IMR-90 (cell line): ENCODE results near the gene KRT74. TPM values are rescaled to one million over a fixed set of nuclear protein-coding genes. Genes with fewer than 3 reads are reported as not detected.

Source experiments
- ATAC-seq: fragments of 200-7000 bp; cut with Tn5 transposase; 2 replicates; pipeline ENCODE4 v1.9.1; 2020; ENCODE audit warnings: low read depth, mild to moderate bottlenecking, moderate library complexity
- BruUV-seq: library from RNA; stranded (reverse); fragments of 400-500 nt; replicated peaks from 2 replicates; lab custom pipeline; 2021; lab: Mats Ljungman, UMichigan
- CTCF ChIA-PET: fragments of 300-600 bp; formaldehyde crosslinking; extraction: SDS; loops from one replicate; lab custom pipeline; 2021; ENCODE audit warnings: antibody characterized with exemption; lab: Yijun Ruan, JAX
- POLR2A ChIA-PET: fragments of 300-600 bp; sonication (Branson Sonifier 250); formaldehyde crosslinking; loops from one replicate; lab custom pipeline; 2022; ENCODE audit warnings: antibody characterized with exemption; ENCODE audit not compliant: unreplicated experiment; lab: Charles Lee
- DNase-seq: peaks from one replicate; pipeline ENCODE4 v3.0.0; 2013
- H2AFZ ChIP-seq: replicated peaks from 2 replicates; pipeline ENCODE3; 2013; ENCODE audit warnings: low read length, mild to moderate bottlenecking; ENCODE audit not compliant: poor library complexity
- H2AK5ac ChIP-seq: 2 replicates; pipeline ENCODE4 v1.6.1; 2013; ENCODE audit warnings: low read depth, low read length, inconsistent platforms
- H2AK9ac ChIP-seq: replicated peaks from 2 replicates; pipeline ENCODE3; 2013; ENCODE audit warnings: mild to moderate bottlenecking, low read depth, low read length, moderate library complexity; ENCODE audit not compliant: poor library complexity
- H2BK120ac ChIP-seq: 2 replicates; pipeline ENCODE4 v1.6.1; 2013; ENCODE audit warnings: low read depth, low read length, inconsistent platforms
- H2BK15ac ChIP-seq: 3 replicates; pipeline ENCODE4 v1.6.1; 2013; ENCODE audit warnings: low read depth, low read length, inconsistent platforms
- H2BK20ac ChIP-seq: 2 replicates; pipeline ENCODE4 v1.6.1; 2013; ENCODE audit warnings: low read depth, mild to moderate bottlenecking, inconsistent platforms, low read length, moderate library complexity
- H2BK5ac ChIP-seq: 2 replicates; pipeline ENCODE4 v1.6.1; 2013; ENCODE audit warnings: mild to moderate bottlenecking, low read depth, low read length, inconsistent platforms; ENCODE audit not compliant: poor library complexity, severe bottlenecking
- H3K14ac ChIP-seq: replicated peaks from 2 replicates; pipeline ENCODE4 v1.6.1; 2013; ENCODE audit warnings: low read depth, low read length, inconsistent platforms
- H3K18ac ChIP-seq: 2 replicates; pipeline ENCODE4 v1.6.1; 2013; ENCODE audit warnings: low read depth, low read length, control low read depth
- H3K23ac ChIP-seq: 2 replicates; pipeline ENCODE4 v1.6.1; 2013; ENCODE audit warnings: low read depth, low read length, inconsistent platforms
- H3K27ac ChIP-seq: 2 replicates; pipeline ENCODE4 v1.5.1; 2013; ENCODE audit warnings: mild to moderate bottlenecking, control low read depth, low read length; ENCODE audit not compliant: insufficient read depth
- H3K27me3 ChIP-seq: 2 replicates; pipeline ENCODE4 v1.6.1; 2013; ENCODE audit warnings: low read length; ENCODE audit not compliant: control insufficient read depth, insufficient read depth
- H3K36me3 ChIP-seq: 2 replicates; pipeline ENCODE4 v1.6.1; 2013; ENCODE audit warnings: low read length, mixed read lengths; ENCODE audit not compliant: control insufficient read depth, insufficient read depth
- H3K4ac ChIP-seq: 2 replicates; pipeline ENCODE4 v1.6.1; 2013; ENCODE audit warnings: low read depth, low read length, inconsistent platforms
- H3K4me1 ChIP-seq: 2 replicates; pipeline ENCODE4 v1.6.1; 2013; ENCODE audit warnings: low read length, mixed read lengths; ENCODE audit not compliant: control insufficient read depth, insufficient read depth
- H3K4me2 ChIP-seq: 2 replicates; pipeline ENCODE4 v1.6.1; 2013; ENCODE audit warnings: low read depth, mild to moderate bottlenecking, control low read depth, low read length, moderate library complexity
- H3K4me3 ChIP-seq: 2 replicates; pipeline ENCODE4 v1.5.1; 2013; ENCODE audit warnings: low read depth, mild to moderate bottlenecking, control low read depth, low read length, moderate library complexity; ENCODE audit not compliant: insufficient read depth
- H3K56ac ChIP-seq: 2 replicates; pipeline ENCODE4 v1.6.1; 2013; ENCODE audit warnings: low read length, inconsistent platforms; ENCODE audit not compliant: insufficient read depth; ENCODE audit errors: extremely low read depth
- H3K79me1 ChIP-seq, 2 experiments: 2 replicates each; pipeline ENCODE4 v1.6.1; 2013; ENCODE audit warnings: low read length in 2 of 2, inconsistent platforms in 1 of 2, low read depth in 1 of 2
- H3K9ac ChIP-seq: 2 replicates; pipeline ENCODE4 v1.6.1; 2013; ENCODE audit warnings: low read depth, low read length, control low read depth
- H3K9me1 ChIP-seq: 2 replicates; pipeline ENCODE4 v1.6.1; 2013; ENCODE audit warnings: low read length, inconsistent platforms; ENCODE audit not compliant: insufficient read depth
- H3K9me3 ChIP-seq: 2 replicates; pipeline ENCODE4 v1.6.1; 2013; ENCODE audit warnings: low read length; ENCODE audit not compliant: control insufficient read depth, insufficient read depth
- H4K20me1 ChIP-seq: 2 replicates; pipeline ENCODE4 v1.6.1; 2013; ENCODE audit warnings: low read length, inconsistent platforms; ENCODE audit not compliant: insufficient read depth
- H4K5ac ChIP-seq: 2 replicates; pipeline ENCODE4 v1.6.1; 2013; ENCODE audit warnings: mild to moderate bottlenecking, low read depth, low read length, control low read depth
- H4K8ac ChIP-seq, 2 experiments: 2 replicates each; pipeline ENCODE4 v1.6.1; 2013; ENCODE audit warnings: low read depth in 2 of 2, low read length in 2 of 2, control low read depth in 1 of 2, inconsistent platforms in 1 of 2
- H4K91ac ChIP-seq: 2 replicates; pipeline ENCODE4 v1.6.1; 2013; ENCODE audit warnings: low read depth, low read length, inconsistent platforms; ENCODE audit not compliant: insufficient read depth
- BHLHE40 ChIP-seq: fragments of 150-350 bp; IDR thresholded peaks from 2 replicates; pipeline ENCODE4 v1.6.1; 2016; ENCODE audit warnings: mild to moderate bottlenecking, low read depth, low read length
- MAFK ChIP-seq: IDR thresholded peaks from 2 replicates; pipeline ENCODE4 v1.6.1; 2012; ENCODE audit warnings: low read depth, low read length, improper control_type of control experiment
- NFE2L2 ChIP-seq: fragments of 150-350 bp; IDR thresholded peaks from 2 replicates; pipeline ENCODE4 v1.6.1; 2016; ENCODE audit warnings: low read depth, mild to moderate bottlenecking, low read length
- RAD21 ChIP-seq: IDR thresholded peaks from 2 replicates; pipeline ENCODE4 v1.6.1; 2012; ENCODE audit warnings: low read length, improper control_type of control experiment
- RCOR1 ChIP-seq: IDR thresholded peaks from 2 replicates; pipeline ENCODE4 v1.6.1; 2012; ENCODE audit warnings: mild to moderate bottlenecking, low read length, improper control_type of control experiment; ENCODE audit not compliant: insufficient replicate concordance
- SMC3 ChIP-seq: fragments of 150-350 bp; IDR thresholded peaks from 2 replicates; pipeline ENCODE4 v1.6.1; 2016; ENCODE audit warnings: low read depth, mild to moderate bottlenecking, antibody characterized with exemption, low read length, moderate library complexity
- WGBS, 2 experiments: methylation state at CpG; one replicate each; pipeline versions ENCODE4 v1.1.5 to v1.1.7; 2013; ENCODE audit warnings: missing lambda C conversion rate in 2 of 2; ENCODE audit not compliant: insufficient read length in 1 of 2; ENCODE audit errors: extremely low coverage in 2 of 2; 5-methylcytosine and 5-hydroxymethylcytosine counted together
- dilution Hi-C: fragments of 300-500 bp; cut with HindIII; formaldehyde crosslinking; loops from one replicate; pipeline ENCODE4 v1.14.3; 2018; ENCODE audit warnings: low sequenced_read_pairs; ENCODE audit not compliant: unreplicated experiment
- in situ Hi-C: fragments of 300-500 bp; cut with MboI; formaldehyde crosslinking; loops from 3 replicates; pipeline ENCODE4 v1.14.3; 2019; ENCODE audit warnings: low sequenced_read_pairs, inconsistent platforms, mixed read lengths
- intact Hi-C: fragments of 100-400 bp; cut with micrococcal nuclease; formaldehyde crosslinking; loops from 2 replicates; pipeline ENCODE4 v1.10.0; 2022
- polyA plus RNA-seq, 3 experiments: library from polyadenylated mRNA; depleted of rRNA; stranded (reverse); fragments of >200 nt; gene quantifications; 2 replicates each; pipeline ENCODE4 v1.2.3, GENCODE V29; 2012; ENCODE audit warnings: low replicate concordance in 1 of 3
- total RNA-seq: library from RNA; depleted of rRNA; stranded (reverse); fragments of >200 nt; gene quantifications from 2 replicates; pipeline ENCODE4 v1.2.3, GENCODE V29; 2012
- TF ChIP-seq, protein P1 (sequence below): fragments of 150-350 bp; IDR thresholded peaks from 2 replicates; pipeline ENCODE4 v1.6.1; 2017; ENCODE audit warnings: mild to moderate bottlenecking, antibody characterized with exemption, low read length, low read depth
- TF ChIP-seq, protein P2 (sequence below): conservative IDR thresholded peaks from 2 replicates; pipeline ENCODE4 v1.5.1; 2012; ENCODE audit warnings: mild to moderate bottlenecking, low read depth, low read length, improper control_type of control experiment
- TF ChIP-seq, protein P3 (sequence below): fragments of 150-350 bp; IDR thresholded peaks from 2 replicates; pipeline ENCODE4 v1.6.1; 2016; ENCODE audit warnings: low read depth, mild to moderate bottlenecking, low read length, moderate library complexity, borderline replicate concordance

Gene KRT74
- total and polyA plus RNA-seq, 2 of the 4 experiments (the other 2 are of a cell fraction) = not detected

DNA sequence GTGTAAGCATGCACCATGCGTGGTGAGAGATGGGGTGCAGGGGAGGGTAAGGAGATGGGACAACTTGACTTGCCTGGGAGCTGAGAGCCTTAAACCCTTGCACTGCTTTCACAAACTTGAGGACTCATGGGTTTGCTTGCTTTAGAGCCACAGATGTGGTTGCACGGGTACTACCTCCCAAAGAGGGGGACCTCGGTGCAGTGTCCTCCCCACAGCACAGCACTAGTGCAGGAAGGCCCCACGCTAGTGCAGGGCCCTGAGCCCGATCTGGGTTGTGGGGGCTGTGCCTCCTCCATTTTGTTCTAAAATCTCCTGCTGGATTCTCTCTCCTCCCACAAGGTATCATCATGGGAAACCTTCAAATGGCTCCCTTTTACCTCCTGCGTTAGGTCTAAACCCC lies 16.4 kb upstream of the KRT74 start:
- Histone ChIP-seq H3K9me1 (no peaks in the 10 kb centered on the region), H3K4me1 (no peaks in the 10 kb centered on the region), H2BK5ac (no peak overlapping the region), H3K23ac (no peak overlapping the region), H2AFZ (no peak overlapping the region), H2BK15ac (no peak overlapping the region), H2BK120ac (no peak overlapping the region), H3K27ac (no peak overlapping the region), H3K4ac (no peak overlapping the region), H3K9me3 (no peaks in the 10 kb centered on the region), H3K56ac (no peak overlapping the region), H2AK5ac (no peak overlapping the region), H2AK9ac (no peak overlapping the region), H3K36me3 (no peaks in the 10 kb centered on the region), H3K18ac (no peak overlapping the region), H3K14ac (no peak overlapping the region), H3K79me1 (no peaks in the 10 kb centered on the region), H4K8ac (no peak overlapping the region), H3K4me3 (no peak overlapping the region), H2BK20ac (no peak overlapping the region), H3K4me2 (no peak overlapping the region), H4K91ac (no peak overlapping the region), H3K27me3 (peaks cover 30% of the 10 kb centered on the region), H3K9ac (no peak overlapping the region), H4K5ac (no peak overlapping the region), H4K20me1 (no peaks in the 10 kb centered on the region)
- TF ChIP-seq RAD21 (no peak), RCOR1 (no peak), MAFK (no peak), SMC3 (no peak), NFE2L2 (no peak), BHLHE40 (no peak)
- TF ChIP-seq, protein P1, sequence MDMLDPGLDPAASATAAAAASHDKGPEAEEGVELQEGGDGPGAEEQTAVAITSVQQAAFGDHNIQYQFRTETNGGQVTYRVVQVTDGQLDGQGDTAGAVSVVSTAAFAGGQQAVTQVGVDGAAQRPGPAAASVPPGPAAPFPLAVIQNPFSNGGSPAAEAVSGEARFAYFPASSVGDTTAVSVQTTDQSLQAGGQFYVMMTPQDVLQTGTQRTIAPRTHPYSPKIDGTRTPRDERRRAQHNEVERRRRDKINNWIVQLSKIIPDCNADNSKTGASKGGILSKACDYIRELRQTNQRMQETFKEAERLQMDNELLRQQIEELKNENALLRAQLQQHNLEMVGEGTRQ = no peak
- TF ChIP-seq, protein P2, sequence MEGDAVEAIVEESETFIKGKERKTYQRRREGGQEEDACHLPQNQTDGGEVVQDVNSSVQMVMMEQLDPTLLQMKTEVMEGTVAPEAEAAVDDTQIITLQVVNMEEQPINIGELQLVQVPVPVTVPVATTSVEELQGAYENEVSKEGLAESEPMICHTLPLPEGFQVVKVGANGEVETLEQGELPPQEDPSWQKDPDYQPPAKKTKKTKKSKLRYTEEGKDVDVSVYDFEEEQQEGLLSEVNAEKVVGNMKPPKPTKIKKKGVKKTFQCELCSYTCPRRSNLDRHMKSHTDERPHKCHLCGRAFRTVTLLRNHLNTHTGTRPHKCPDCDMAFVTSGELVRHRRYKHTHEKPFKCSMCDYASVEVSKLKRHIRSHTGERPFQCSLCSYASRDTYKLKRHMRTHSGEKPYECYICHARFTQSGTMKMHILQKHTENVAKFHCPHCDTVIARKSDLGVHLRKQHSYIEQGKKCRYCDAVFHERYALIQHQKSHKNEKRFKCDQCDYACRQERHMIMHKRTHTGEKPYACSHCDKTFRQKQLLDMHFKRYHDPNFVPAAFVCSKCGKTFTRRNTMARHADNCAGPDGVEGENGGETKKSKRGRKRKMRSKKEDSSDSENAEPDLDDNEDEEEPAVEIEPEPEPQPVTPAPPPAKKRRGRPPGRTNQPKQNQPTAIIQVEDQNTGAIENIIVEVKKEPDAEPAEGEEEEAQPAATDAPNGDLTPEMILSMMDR = no peak
- TF ChIP-seq, protein P3, sequence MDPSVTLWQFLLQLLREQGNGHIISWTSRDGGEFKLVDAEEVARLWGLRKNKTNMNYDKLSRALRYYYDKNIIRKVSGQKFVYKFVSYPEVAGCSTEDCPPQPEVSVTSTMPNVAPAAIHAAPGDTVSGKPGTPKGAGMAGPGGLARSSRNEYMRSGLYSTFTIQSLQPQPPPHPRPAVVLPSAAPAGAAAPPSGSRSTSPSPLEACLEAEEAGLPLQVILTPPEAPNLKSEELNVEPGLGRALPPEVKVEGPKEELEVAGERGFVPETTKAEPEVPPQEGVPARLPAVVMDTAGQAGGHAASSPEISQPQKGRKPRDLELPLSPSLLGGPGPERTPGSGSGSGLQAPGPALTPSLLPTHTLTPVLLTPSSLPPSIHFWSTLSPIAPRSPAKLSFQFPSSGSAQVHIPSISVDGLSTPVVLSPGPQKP = no peak
- in situ Hi-C loops (no loop called here), intact Hi-C loops (no loop called here), dilution Hi-C loops (no loop called here)
- no peak for DNase-seq
- no TSS peak for BruUV-seq
- no peak for ATAC-seq
- POLR2A ChIA-PET = no interaction called here
- CTCF ChIA-PET = no interaction called here
- 70% methylated on average over 2 of the region's 6 CpGs; no CpG with 5 or more reads in 1 of the 2 experiments for WGBS, 2 experiments
